Naive B cell (primary cell): Measurements from ENCODE around the gene PTCD3. TPM values are rescaled to one million over a fixed set of nuclear protein-coding genes. Genes with fewer than 3 reads are reported as not detected.

Experiments
- ATAC-seq, 2 donors: fragments of 150-1000 bp; cut with Tn5 transposase; 2 replicates each; pipeline ENCODE4 v1.10.0; 2021; ENCODE audit warnings: low read depth in 2 of 2, mild to moderate bottlenecking in 2 of 2, moderate library complexity in 2 of 2
- DNase-seq: peaks from one replicate; pipeline ENCODE4 v3.0.0; 2022
- H3K27ac Mint-ChIP-seq, 6 donors: one replicate each; pipeline ENCODE4 v1.8.0; 2020 to 2022; ENCODE audit warnings: mild to moderate bottlenecking in 6 of 6, mixed read lengths in 6 of 6, moderate library complexity in 5 of 6, inconsistent platforms in 2 of 6
- H3K27me3 Mint-ChIP-seq, 3 donors: one replicate each; pipeline ENCODE4 v1.8.0; 2021 to 2022; ENCODE audit warnings: mixed read lengths in 3 of 3, mild to moderate bottlenecking in 1 of 3
- H3K36me3 Mint-ChIP-seq, 2 donors: one replicate each; pipeline ENCODE4 v1.8.0; 2020 to 2022; ENCODE audit warnings: mixed read lengths in 2 of 2, inconsistent platforms in 1 of 2, mild to moderate bottlenecking in 1 of 2
- H3K4me1 Mint-ChIP-seq, 3 donors: one replicate each; pipeline ENCODE4 v1.8.0; 2020 to 2022; ENCODE audit warnings: mixed read lengths in 3 of 3, inconsistent platforms in 1 of 3, mild to moderate bottlenecking in 1 of 3, moderate library complexity in 1 of 3
- H3K4me3 Mint-ChIP-seq, 8 donors: one replicate each; pipeline ENCODE4 v1.8.0; 2020 to 2022; ENCODE audit warnings: mild to moderate bottlenecking in 8 of 8, mixed read lengths in 8 of 8, moderate library complexity in 8 of 8, inconsistent platforms in 2 of 8
- H3K9me3 Mint-ChIP-seq, 7 donors: one replicate each; pipeline ENCODE4 v1.8.0; 2020 to 2022; ENCODE audit warnings: mixed read lengths in 7 of 7, mild to moderate bottlenecking in 5 of 7, inconsistent platforms in 2 of 7, moderate library complexity in 1 of 7
- polyA plus RNA-seq, 6 donors: library from polyadenylated mRNA; unstranded; fragments of 300-500 nt; fragmentation: Illumina TruSeq; gene quantifications; one replicate each; pipeline ENCODE4 v1.2.3, GENCODE V29; 2021; ENCODE audit warnings: low read depth in 6 of 6

Gene PTCD3
- 10 to 100 TPM; 28.8 to 51.9 (median 42.5) TPM for polyA plus RNA-seq

- H3K9me3 Mint-ChIP-seq: no peaks in the 10 kb centered on the region
- peaks cover 11 to 26% of the 10 kb centered on the region in 2 donors for H3K36me3 Mint-ChIP-seq
- peak within 1 kb of the TSS; percentile 97 to 100 (median 98) for H3K27ac Mint-ChIP-seq
- H3K27me3 Mint-ChIP-seq: no peaks in the 10 kb centered on the region
- ATAC-seq (peak; percentile 91 to 92), DNase-seq (peak; percentile 92)
- peaks cover 54 to 63% (median 56%) of the 10 kb centered on the region in 3 donors for H3K4me1 Mint-ChIP-seq
- H3K4me3 Mint-ChIP-seq: peak within 1 kb of the TSS; percentile 89 to 98 (median 93)
Measured at GRCh38 chr2:86105969-86106945, at the start of gene PTCD3. Gene PTCD3, plus strand, starts transcription at chr2:86106235. Its CDS starts 13 bp downstream, at chr2:86106248.

- Mint-ChIP-seq H3K36me3 (peaks cover 24 to 25% of the 10 kb centered on the region in 2 donors), H3K27me3 (no peaks in the 10 kb centered on the region), H3K4me1 (peaks cover 0 to 6% (median 4%) of the 10 kb centered on the region in 3 donors), H3K27ac (no peak overlapping the region), H3K9me3 (no peaks in the 10 kb centered on the region), H3K4me3 (no peak overlapping the region)
- ATAC-seq (no peak), DNase-seq (no peak)
Measured at GRCh38 chr2:86056590-86057331, 49.3 kb upstream of the PTCD3 start.

GRCh38 chr2:86062043-86062442 lies 44.0 kb upstream of the PTCD3 start:
- Mint-ChIP-seq H3K36me3 (peaks cover 40 to 50% of the 10 kb centered on the region in 2 donors), H3K27me3 (no peaks in the 10 kb centered on the region), H3K4me3 (no peak overlapping the region), H3K27ac (no peak overlapping the region), H3K9me3 (peaks cover 0 to 12% (median 0%) of the 10 kb centered on the region in 7 donors), H3K4me1 (peaks cover 2 to 8% (median 6%) of the 10 kb centered on the region in 3 donors)
- DNase-seq (no peak), ATAC-seq (no peak)

- no peak overlapping the region for H3K27ac Mint-ChIP-seq
- no peak overlapping the region for H3K4me3 Mint-ChIP-seq
- H3K4me1 Mint-ChIP-seq: peaks cover 5 to 9% (median 7%) of the 10 kb centered on the region in 3 donors
- peaks cover 45 to 50% of the 10 kb centered on the region in 2 donors for H3K36me3 Mint-ChIP-seq
- ATAC-seq (no peak), DNase-seq (no peak)
- H3K27me3 Mint-ChIP-seq: no peaks in the 10 kb centered on the region
- H3K9me3 Mint-ChIP-seq: peaks cover 0 to 12% (median 0%) of the 10 kb centered on the region in 7 donors
Measured at GRCh38 chr2:86064006-86064405, 42.0 kb upstream of the PTCD3 start.

GRCh38 chr2:86065512-86065911 lies 40.5 kb upstream of the PTCD3 start:
- peak overlapping the region in 1 of 6 donors; percentile 3 for H3K27ac Mint-ChIP-seq
- no peak for DNase-seq
- peaks cover 45 to 49% of the 10 kb centered on the region in 2 donors for H3K36me3 Mint-ChIP-seq
- ATAC-seq: no peak
- H3K4me1 Mint-ChIP-seq: peaks cover 5 to 10% (median 7%) of the 10 kb centered on the region in 3 donors
- H3K27me3 Mint-ChIP-seq: no peaks in the 10 kb centered on the region
- peaks cover 0 to 12% (median 0%) of the 10 kb centered on the region in 7 donors for H3K9me3 Mint-ChIP-seq
- no peak overlapping the region for H3K4me3 Mint-ChIP-seq

GRCh38 chr2:86066007-86066578 lies 39.9 kb upstream of the PTCD3 start:
- no peak for DNase-seq
- peaks cover 0 to 12% (median 0%) of the 10 kb centered on the region in 7 donors for H3K9me3 Mint-ChIP-seq
- H3K27me3 Mint-ChIP-seq: no peaks in the 10 kb centered on the region
- peaks cover 5 to 10% (median 7%) of the 10 kb centered on the region in 3 donors for H3K4me1 Mint-ChIP-seq
- ATAC-seq: no peak
- H3K4me3 Mint-ChIP-seq: no peak overlapping the region
- H3K36me3 Mint-ChIP-seq: peaks cover 41 to 44% of the 10 kb centered on the region in 2 donors
- H3K27ac Mint-ChIP-seq: no peak overlapping the region

- Mint-ChIP-seq H3K27me3 (no peaks in the 10 kb centered on the region), H3K4me1 (peaks cover 10 to 15% (median 12%) of the 10 kb centered on the region in 3 donors), H3K4me3 (no peak overlapping the region), H3K36me3 (peaks cover 36 to 37% of the 10 kb centered on the region in 2 donors), H3K9me3 (peaks cover 0 to 12% (median 0%) of the 10 kb centered on the region in 7 donors), H3K27ac (no peak overlapping the region)
- no peak for DNase-seq
- no peak for ATAC-seq
Measured at GRCh38 chr2:86066915-86067314, 39.1 kb upstream of the PTCD3 start.

GRCh38 chr2:86068136-86068588 lies 37.9 kb upstream of the PTCD3 start:
- peak overlapping the region in 3 of 6 donors; percentile 45 to 69 (median 65) for H3K27ac Mint-ChIP-seq
- H3K4me1 Mint-ChIP-seq: peaks cover 20 to 24% (median 24%) of the 10 kb centered on the region in 3 donors
- H3K27me3 Mint-ChIP-seq: no peaks in the 10 kb centered on the region
- peaks cover 0 to 7% (median 0%) of the 10 kb centered on the region in 7 donors for H3K9me3 Mint-ChIP-seq
- no peak overlapping the region for H3K4me3 Mint-ChIP-seq
- H3K36me3 Mint-ChIP-seq: peaks cover 27 to 28% of the 10 kb centered on the region in 2 donors
- peak in 1 of 2 donors; percentile 18 for ATAC-seq
- DNase-seq: no peak

GRCh38 chr2:86068648-86069047 lies 37.4 kb upstream of the PTCD3 start:
- peaks cover 23 to 24% of the 10 kb centered on the region in 2 donors for H3K36me3 Mint-ChIP-seq
- H3K4me1 Mint-ChIP-seq: peaks cover 20 to 27% (median 27%) of the 10 kb centered on the region in 3 donors
- ATAC-seq: no peak
- no peak for DNase-seq
- peaks cover 0 to 3% (median 0%) of the 10 kb centered on the region in 7 donors for H3K9me3 Mint-ChIP-seq
- no peak overlapping the region for H3K27ac Mint-ChIP-seq
- no peaks in the 10 kb centered on the region for H3K27me3 Mint-ChIP-seq
- H3K4me3 Mint-ChIP-seq: no peak overlapping the region

- no peaks in the 10 kb centered on the region for H3K9me3 Mint-ChIP-seq
- H3K36me3 Mint-ChIP-seq: peaks cover 17 to 18% of the 10 kb centered on the region in 2 donors
- no peak overlapping the region for H3K4me3 Mint-ChIP-seq
- no peak for ATAC-seq
- peaks cover 20 to 28% (median 25%) of the 10 kb centered on the region in 3 donors for H3K4me1 Mint-ChIP-seq
- H3K27ac Mint-ChIP-seq: no peak overlapping the region
- no peak for DNase-seq
- H3K27me3 Mint-ChIP-seq: no peaks in the 10 kb centered on the region
Measured at GRCh38 chr2:86069091-86069685, 36.8 kb upstream of the PTCD3 start.

GRCh38 chr2:86069783-86070339 lies 36.2 kb upstream of the PTCD3 start:
- Mint-ChIP-seq H3K27me3 (no peaks in the 10 kb centered on the region), H3K27ac (peak overlapping the region in 1 of 6 donors; percentile 37), H3K9me3 (no peaks in the 10 kb centered on the region), H3K4me1 (peaks cover 20 to 25% (median 24%) of the 10 kb centered on the region in 3 donors), H3K4me3 (peak overlapping the region in 1 of 8 donors; percentile 15), H3K36me3 (peaks cover 12 to 14% of the 10 kb centered on the region in 2 donors)
- ATAC-seq (no peak), DNase-seq (no peak)

- Mint-ChIP-seq H3K4me3 (no peak overlapping the region), H3K27ac (peak overlapping the region in 1 of 6 donors; percentile 79), H3K9me3 (no peaks in the 10 kb centered on the region), H3K36me3 (peaks cover 4 to 5% of the 10 kb centered on the region in 2 donors), H3K27me3 (no peaks in the 10 kb centered on the region), H3K4me1 (peaks cover 20 to 25% (median 24%) of the 10 kb centered on the region in 3 donors)
- no peak for ATAC-seq
- DNase-seq: no peak
Measured at GRCh38 chr2:86070868-86071267, 35.2 kb upstream of the PTCD3 start.
